Measurements from ENCODE around the gene PDZD2.

DNA sequence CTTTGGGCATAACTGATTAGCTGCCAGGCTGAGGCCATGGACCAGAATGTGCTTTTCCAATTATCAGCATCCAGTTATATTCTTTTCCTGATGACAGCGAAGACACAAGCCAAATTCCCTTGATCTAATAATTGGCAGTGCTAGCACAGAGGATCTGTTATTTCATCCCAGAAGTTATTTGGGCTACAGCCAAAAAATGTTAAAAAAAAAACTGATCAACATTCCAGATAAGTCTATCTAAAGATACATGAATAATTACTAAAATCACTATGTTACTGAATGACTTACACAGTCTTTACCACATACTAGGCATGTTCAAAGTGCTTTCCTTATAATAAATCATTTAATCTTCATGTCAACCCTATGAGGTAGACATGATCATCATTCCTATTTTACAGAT lies 13.5 kb upstream of the PDZD2 start:
- TF ChIP-seq, protein P1, sequence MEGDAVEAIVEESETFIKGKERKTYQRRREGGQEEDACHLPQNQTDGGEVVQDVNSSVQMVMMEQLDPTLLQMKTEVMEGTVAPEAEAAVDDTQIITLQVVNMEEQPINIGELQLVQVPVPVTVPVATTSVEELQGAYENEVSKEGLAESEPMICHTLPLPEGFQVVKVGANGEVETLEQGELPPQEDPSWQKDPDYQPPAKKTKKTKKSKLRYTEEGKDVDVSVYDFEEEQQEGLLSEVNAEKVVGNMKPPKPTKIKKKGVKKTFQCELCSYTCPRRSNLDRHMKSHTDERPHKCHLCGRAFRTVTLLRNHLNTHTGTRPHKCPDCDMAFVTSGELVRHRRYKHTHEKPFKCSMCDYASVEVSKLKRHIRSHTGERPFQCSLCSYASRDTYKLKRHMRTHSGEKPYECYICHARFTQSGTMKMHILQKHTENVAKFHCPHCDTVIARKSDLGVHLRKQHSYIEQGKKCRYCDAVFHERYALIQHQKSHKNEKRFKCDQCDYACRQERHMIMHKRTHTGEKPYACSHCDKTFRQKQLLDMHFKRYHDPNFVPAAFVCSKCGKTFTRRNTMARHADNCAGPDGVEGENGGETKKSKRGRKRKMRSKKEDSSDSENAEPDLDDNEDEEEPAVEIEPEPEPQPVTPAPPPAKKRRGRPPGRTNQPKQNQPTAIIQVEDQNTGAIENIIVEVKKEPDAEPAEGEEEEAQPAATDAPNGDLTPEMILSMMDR (IDR thresholded peaks at IDR 0.05; ENCODE audit: low read depth, low read length, poor library complexity, severe bottlenecking), result no peak
- TF ChIP-seq EZH2phosphoT487 (IDR thresholded peaks at IDR 0.05; ENCODE audit: borderline replicate concordance, low read length), result no peak

All from DOHH2 (cell line).